SK-MEL-5 (cell line): Measurements from ENCODE around the gene PURB. TPM values are rescaled to one million over a fixed set of nuclear protein-coding genes. Genes with fewer than 3 reads are reported as not detected.
A peak's percentile ranks its signal among the peaks of the same experiment; 100 is the strongest.
"Not testable (repeated sequence)": the region's sequence is repeated elsewhere in the genome, so short reads cannot be mapped to it uniquely, and the experiment has no call there.

Experiments
- DNase-seq: peaks from one replicate; pipeline ENCODE4 v3.0.0-alpha.2; 2016; ENCODE audit warnings: low read depth, low spot score
- in situ Hi-C: cut with HindIII; loops from 2 replicates; pipeline ENCODE4 v1.10.0; 2016; ENCODE audit warnings: low sequenced_read_pairs, high pct_unique_total_duplicates, low pct_unique_long_range_greater_than_20kb
- total RNA-seq: library from RNA; depleted of rRNA; stranded (reverse); fragments of >200 nt; shearing (Covaris generic); gene quantifications from 2 replicates; pipeline ENCODE4 v1.2.3, GENCODE V29; 2014

PURB gene
- total RNA-seq, 1 experiment from 2014 or later, result 23.4 TPM

- in situ Hi-C loops, DNase-seq: not testable (repeated sequence)
Measured at GRCh38 chr7:44870780-44871179, 14.6 kb downstream of the PURB start.

GRCh38 chr7:44870336-44870735 lies 15.0 kb downstream of the PURB start:
- DNase-seq, in situ Hi-C loops: not testable (repeated sequence)

GRCh38 chr7:44867073-44867995 lies 18.0 kb downstream of the PURB start:
- peak; percentile 30 for DNase-seq
- in situ Hi-C loops, result no loop called here

- in situ Hi-C loops, DNase-seq: not testable (repeated sequence)
Measured at GRCh38 chr7:44861949-44862348, 23.4 kb downstream of the PURB start.

- in situ Hi-C loops, result no loop called here
- no peak for DNase-seq
Measured at GRCh38 chr7:44858161-44858560, 27.2 kb downstream of the PURB start.

GRCh38 chr7:44854644-44855364 lies 30.5 kb downstream of the PURB start:
- DNase-seq, result no peak
- in situ Hi-C loops, result no loop called here

GRCh38 chr7:44853391-44853790 lies 31.9 kb downstream of the PURB start:
- in situ Hi-C loops, result no loop called here
- no peak for DNase-seq

- in situ Hi-C loops, result no loop called here
- DNase-seq, result no peak
Measured at GRCh38 chr7:44852590-44852989, 32.7 kb downstream of the PURB start.

- no peak for DNase-seq
- in situ Hi-C loops, result no loop called here
Measured at GRCh38 chr7:44849885-44850544, 35.3 kb downstream of the PURB start.

- DNase-seq, result no peak
- in situ Hi-C loops, result no loop called here
Measured at GRCh38 chr7:44849259-44849884, 36.0 kb downstream of the PURB start.

- in situ Hi-C loops, result no loop called here
- DNase-seq, result peak; percentile 100
Measured at GRCh38 chr7:44847920-44848634, 37.3 kb downstream of the PURB start, which contains the start of gene H2AZ2. Gene H2AZ2, minus strand, starts transcription at chr7:44848087. Its CDS starts 116 bp downstream, at chr7:44847971.

- DNase-seq, result peak; percentile 90
- in situ Hi-C loops, result no loop called here
Measured at GRCh38 chr7:44847509-44847919, 37.8 kb downstream of the PURB start.

- peak; percentile 26 for DNase-seq
Measured at GRCh38 chr7:44846816-44847508, 38.4 kb downstream of the PURB start.

GRCh38 chr7:44846390-44846789 lies 38.9 kb downstream of the PURB start:
- DNase-seq, in situ Hi-C loops: not testable (repeated sequence)

More at GRCh38 chr7:44846816-44847508, 38.4 kb downstream of the PURB start:
- in situ Hi-C loops, result no loop called here

- no peak for DNase-seq
- in situ Hi-C loops, result no loop called here
Measured at GRCh38 chr7:44845451-44845850, 39.9 kb downstream of the PURB start.

- in situ Hi-C loops, result not testable (repeated sequence)
Measured at GRCh38 chr7:44843440-44843839, 41.9 kb downstream of the PURB start.

More at GRCh38 chr7:44843440-44843839, 41.9 kb downstream of the PURB start:
- not testable (repeated sequence) for DNase-seq
